Heart left ventricle (tissue), 16 donors: Measurements from ENCODE around the gene ORC5. TPM values are rescaled to one million over a fixed set of nuclear protein-coding genes. Genes with fewer than 3 reads are reported as not detected.

Source experiments
- ATAC-seq, 4 donors: fragments of 200-7000 bp; cut with Tn5 transposase; one replicate each; pipeline ENCODE4 v1.9.1; 2020 to 2022; ENCODE audit warnings: moderate library complexity in 4 of 4, mild to moderate bottlenecking in 3 of 4, moderate number of reproducible peaks in 1 of 4
- DNase-seq, 5 donors: peaks; one replicate each; pipeline ENCODE4 v3.0.0-alpha.2; 2020
- H3K27ac ChIP-seq, 12 donors: fragments of 200-600 bp; sonication (generic) in 4 of 12; one replicate each; pipeline versions ENCODE4 v1.5.0 to v1.8.0; 2016 to 2022; ENCODE audit warnings: mild to moderate bottlenecking in 2 of 12
- H3K27me3 ChIP-seq, 9 donors: fragments of 200-600 bp; sonication (generic) in 2 of 9; one replicate each; pipeline versions ENCODE4 v1.5.1 to v1.8.0; 2016 to 2022; ENCODE audit warnings: mild to moderate bottlenecking in 3 of 9
- H3K36me3 ChIP-seq, 9 donors: fragments of 200-600 bp; sonication (generic) in 2 of 9; one replicate each; pipeline versions ENCODE4 v1.5.0 to v1.8.0; 2018 to 2022; ENCODE audit warnings: mild to moderate bottlenecking in 2 of 9
- H3K4me1 ChIP-seq, 12 donors: fragments of 200-600 bp; sonication (generic) in 4 of 12; one replicate each; pipeline versions ENCODE4 v1.5.0 to v1.8.0; 2016 to 2022; ENCODE audit warnings: mild to moderate bottlenecking in 3 of 12
- H3K4me3 ChIP-seq, 12 donors: fragments of 200-600 bp; sonication (generic) in 4 of 12; one replicate each; pipeline versions ENCODE4 v1.5.0 to v1.8.0; 2017 to 2022; ENCODE audit warnings: mild to moderate bottlenecking in 9 of 12, moderate library complexity in 4 of 12
- H3K9me3 ChIP-seq, 12 donors: fragments of 200-600 bp; sonication (generic) in 4 of 12; one replicate each; pipeline versions ENCODE4 v1.5.0 to v1.8.0; 2016 to 2022; ENCODE audit warnings: mild to moderate bottlenecking in 1 of 12
- POLR2A ChIP-seq, 2 donors: fragments of 450-650 bp; IDR thresholded peaks; one replicate each; pipeline ENCODE4 v1.6.1; 2017; ENCODE audit warnings: antibody characterized with exemption in 2 of 2, mild to moderate bottlenecking in 2 of 2, moderate library complexity in 2 of 2
- WGBS, 4 donors: extraction: QIAGEN DNeasy Blood & Tissue Kit in 2 of 4; methylation state at CpG; one replicate each; pipeline versions ENCODE4 v1.1.5 to v1.1.7; 2013 to 2018; 5-methylcytosine and 5-hydroxymethylcytosine counted together
- intact Hi-C, 10 donors: fragments of 100-400 bp; cut with DNase I; formaldehyde crosslinking; loops; one replicate each; pipeline versions ENCODE4 v1.11.1 to v1.14.2; 2022
- polyA plus RNA-seq, 2 donors: library from polyadenylated mRNA; stranded (reverse); fragments of 200-250 nt; gene quantifications; one replicate each; pipeline ENCODE4 v1.2.3, GENCODE V29; 2013
- total RNA-seq, 9 donors: library from RNA; depleted of rRNA in 2 of 9; stranded (reverse); fragments of >200 nt in 2 of 9; fragmentation: NEBNext Ultra II Directional in 3 of 9; extraction: Animal tissue kit (Norgen Biotek cat#: 25700) in 3 of 9; gene quantifications; one replicate each; pipeline versions ENCODE4 v1.1.0 to v1.2.4, GENCODE V29; 2016 to 2023
- TF ChIP-seq, protein P1 (sequence below), 12 donors: fragments of 200-600 bp; sonication (generic) in 4 of 12; IDR thresholded peaks; one replicate each; pipeline versions ENCODE4 v1.5.0 to v1.8.0; 2018 to 2022; ENCODE audit warnings: antibody characterized with exemption in 12 of 12, mild to moderate bottlenecking in 5 of 12
- donor health status: ischemic (EF 13 %, LVEDD 7.1; RV severe dilation, severe dysfunction).
- donor health status: healthy with polysubstance abuse.
- donor health status: DM: no; HTN: yes; CAD: no.
- donor health status: DM: no; HTN: no; CAD: no.
- donor health status: ischemic (EF 25% LVEDD 6.9; RV normal size, moderate dysfunction).
- donor health status: ischemic (EF 25% LVEDD 5.7; RV mildly dilated, moderate dysfunction).
- donor health status: healthy.
- donor health status: DM: yes; HTN: yes; CAD: no.
- donor health status: ischemic (EF 35%, LVEDD 5.7; RV mildly dilated, moderate dysfunction).
- donor health status: nonischemic (EF 11% LVEDD 7.7; RV severe dilation, severe dysfunction).
- donor health status: DM: yes; HTN: yes; CAD: no.
- donor health status: PGD.
- donor health status: ischemic (EF 29% LVEDD 5.4; RV normal size, mild dysfunction).
- donor health status: nonischemic (EF 23%, LVEDD 6.1; RV moderate dilation, normal function).

ORC5 gene
- total and polyA plus RNA-seq, 11 donors, result 2.4 to 11.2 (median 7.0) TPM

DNA sequence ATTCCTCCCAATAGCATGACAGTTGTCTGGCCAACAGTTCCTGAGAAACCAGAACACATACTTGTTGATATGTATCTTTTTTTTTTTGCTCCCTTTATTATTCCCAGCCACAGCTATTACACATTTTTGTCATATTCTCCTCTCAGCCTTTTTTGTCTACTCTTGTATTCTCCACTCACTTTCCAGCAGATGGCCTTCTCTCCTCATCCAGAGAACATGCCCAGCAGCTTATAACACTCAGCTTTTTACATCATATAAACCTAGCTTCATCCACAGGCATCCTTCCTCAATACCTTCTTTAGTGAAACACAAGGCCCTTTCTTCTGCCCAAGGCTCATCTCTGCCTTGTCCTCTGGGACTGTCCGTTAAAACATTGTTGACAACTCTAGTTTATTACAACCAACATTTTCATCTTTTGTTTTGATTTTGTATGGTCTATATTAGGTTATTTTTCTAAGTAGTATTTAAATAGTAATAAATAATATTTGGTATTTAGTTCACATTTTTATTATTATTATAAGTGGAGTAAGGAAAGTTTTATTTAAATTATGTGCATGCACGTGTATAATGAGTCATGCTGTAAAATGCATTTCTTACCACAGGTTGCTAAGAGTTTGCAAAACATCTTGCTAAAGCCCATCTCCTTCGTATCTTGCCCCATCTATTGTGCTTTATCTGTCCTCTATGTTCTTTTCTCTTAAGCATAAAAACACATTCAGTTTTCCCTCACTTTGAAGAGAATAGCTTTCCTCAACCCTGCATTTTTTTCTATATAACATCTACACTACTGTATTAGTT lies 101.5 kb downstream of the ORC5 start:
- Histone ChIP-seq H3K36me3 (no peaks in the 10 kb centered on the region), H3K9me3 (no peaks in the 10 kb centered on the region), H3K27ac (no peak overlapping the region), H3K4me1 (no peaks in the 10 kb centered on the region), H3K27me3 (no peaks in the 10 kb centered on the region), H3K4me3 (no peak overlapping the region)
- TF ChIP-seq POLR2A (IDR thresholded peaks at IDR 0.05), result no peak
- TF ChIP-seq, protein P1, sequence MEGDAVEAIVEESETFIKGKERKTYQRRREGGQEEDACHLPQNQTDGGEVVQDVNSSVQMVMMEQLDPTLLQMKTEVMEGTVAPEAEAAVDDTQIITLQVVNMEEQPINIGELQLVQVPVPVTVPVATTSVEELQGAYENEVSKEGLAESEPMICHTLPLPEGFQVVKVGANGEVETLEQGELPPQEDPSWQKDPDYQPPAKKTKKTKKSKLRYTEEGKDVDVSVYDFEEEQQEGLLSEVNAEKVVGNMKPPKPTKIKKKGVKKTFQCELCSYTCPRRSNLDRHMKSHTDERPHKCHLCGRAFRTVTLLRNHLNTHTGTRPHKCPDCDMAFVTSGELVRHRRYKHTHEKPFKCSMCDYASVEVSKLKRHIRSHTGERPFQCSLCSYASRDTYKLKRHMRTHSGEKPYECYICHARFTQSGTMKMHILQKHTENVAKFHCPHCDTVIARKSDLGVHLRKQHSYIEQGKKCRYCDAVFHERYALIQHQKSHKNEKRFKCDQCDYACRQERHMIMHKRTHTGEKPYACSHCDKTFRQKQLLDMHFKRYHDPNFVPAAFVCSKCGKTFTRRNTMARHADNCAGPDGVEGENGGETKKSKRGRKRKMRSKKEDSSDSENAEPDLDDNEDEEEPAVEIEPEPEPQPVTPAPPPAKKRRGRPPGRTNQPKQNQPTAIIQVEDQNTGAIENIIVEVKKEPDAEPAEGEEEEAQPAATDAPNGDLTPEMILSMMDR (IDR thresholded peaks at IDR 0.05), result no peak
- DNase-seq (no peak), ATAC-seq (no peak)
- intact Hi-C loops, result no loop called here
- WGBS, 4 donors, result 67 to 86% (median 82%) methylated on average over 3 of the region's 3 CpGs

DNA sequence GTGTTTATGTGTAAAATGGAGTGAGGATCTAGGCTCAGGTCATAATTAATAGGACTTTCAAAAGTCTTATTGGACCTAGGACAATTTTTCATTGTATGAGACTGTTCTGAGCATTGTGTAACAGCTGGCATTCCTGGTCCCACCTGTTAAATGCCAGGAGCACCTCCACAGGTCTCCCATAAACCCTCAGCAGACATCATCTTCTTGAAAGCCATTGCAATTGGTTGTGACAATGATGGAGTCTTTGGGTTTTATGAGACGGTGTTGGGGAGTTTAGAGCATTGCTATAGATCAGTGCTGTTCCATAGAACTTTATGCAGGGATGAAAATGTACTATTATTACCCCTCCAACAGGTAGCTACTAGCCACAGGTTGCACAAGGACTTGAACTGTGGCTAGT lies 108.9 kb downstream of the ORC5 start:
- no peak for TF ChIP-seq POLR2A (IDR thresholded peaks at IDR 0.05)
- TF ChIP-seq, protein P1 (IDR thresholded peaks at IDR 0.05), result no peak

GRCh38 chr7:104096683-104097082 lies 111.1 kb downstream of the ORC5 start:
- TF ChIP-seq POLR2A (IDR thresholded peaks at IDR 0.05), result no peak
- TF ChIP-seq, protein P1 (IDR thresholded peaks at IDR 0.05), result no peak
- Histone ChIP-seq H3K27me3 (peaks cover 0 to 7% (median 0%) of the 10 kb centered on the region in 9 donors), H3K4me1 (no peaks in the 10 kb centered on the region), H3K27ac (no peak overlapping the region), H3K9me3 (no peaks in the 10 kb centered on the region), H3K36me3 (no peaks in the 10 kb centered on the region), H3K4me3 (no peak overlapping the region)
- ATAC-seq (no peak), DNase-seq (no peak)
- 75 to 80% (median 78%) methylated on average over 6 of the region's 6 CpGs for WGBS, 4 donors
- intact Hi-C loops, result no loop called here

More for the DNA sequence above, 108.9 kb downstream of the ORC5 start:
- no peak overlapping the region for H3K27ac ChIP-seq
- no peaks in the 10 kb centered on the region for H3K4me1 ChIP-seq
- H3K4me3 ChIP-seq, result no peak overlapping the region
- H3K36me3 ChIP-seq, result no peaks in the 10 kb centered on the region
- no peaks in the 10 kb centered on the region for H3K9me3 ChIP-seq
- intact Hi-C loops, result no loop called here
- no peak for ATAC-seq
- no peaks in the 10 kb centered on the region for H3K27me3 ChIP-seq
- DNase-seq, result no peak
- 81 to 97% (median 89%) methylated on average over 1 of the region's 1 CpG for WGBS, 4 donors

DNA sequence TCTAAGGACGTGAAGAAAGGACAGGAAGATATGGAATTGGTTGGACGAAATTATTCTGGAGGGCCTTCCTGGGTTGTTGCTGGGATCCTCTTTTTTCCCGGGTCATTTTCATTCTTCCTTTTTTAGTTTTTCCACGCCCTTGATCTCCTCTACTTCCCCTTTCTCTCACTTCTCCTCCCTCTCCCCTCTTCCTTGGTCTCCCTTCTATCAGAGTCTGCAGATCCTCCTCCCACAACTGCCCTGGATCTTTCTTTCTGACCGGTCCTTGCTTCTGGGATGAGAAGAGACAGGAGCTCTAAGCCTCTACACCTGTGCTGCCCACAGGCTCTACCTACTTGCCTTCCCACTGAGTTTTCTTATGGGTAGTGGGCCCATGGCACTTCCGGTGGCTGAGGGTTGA lies 114.7 kb downstream of the ORC5 start:
- 66 to 76% (median 72%) methylated on average over 6 of the region's 6 CpGs for WGBS, 4 donors
- Histone ChIP-seq H3K4me1 (no peaks in the 10 kb centered on the region), H3K27ac (no peak overlapping the region), H3K9me3 (no peaks in the 10 kb centered on the region), H3K36me3 (no peaks in the 10 kb centered on the region), H3K27me3 (peaks cover 0 to 11% (median 0%) of the 10 kb centered on the region in 9 donors), H3K4me3 (no peak overlapping the region)
- ATAC-seq (no peak), DNase-seq (no peak)
- intact Hi-C loops, result no loop called here
- TF ChIP-seq, protein P1 (IDR thresholded peaks at IDR 0.05), result no peak
